Hepatocyte (in vitro differentiated cells): ENCODE data around the gene SLC41A3.

Experiments
- CTCF ChIP-seq: fragments of 200-600 bp; sonication (generic); IDR thresholded peaks from 2 replicates; pipeline ENCODE4 v1.5.1; 2016; ENCODE audit warnings: antibody characterized with exemption, mild to moderate bottlenecking; ENCODE audit not compliant: poor library complexity
- EZH2 ChIP-seq: fragments of 200-600 bp; sonication (generic); IDR thresholded peaks from 2 replicates; pipeline ENCODE4 v1.6.1; 2016; ENCODE audit warnings: antibody characterized with exemption, mild to moderate bottlenecking, borderline replicate concordance
- EZH2phosphoT487 ChIP-seq: fragments of 200-600 bp; sonication (generic); IDR thresholded peaks from one replicate; pipeline ENCODE4 v1.6.1; 2018; ENCODE audit warnings: antibody characterized with exemption, mild to moderate bottlenecking, low read depth, moderate library complexity; ENCODE audit not compliant: unreplicated experiment, severe bottlenecking

DNA sequence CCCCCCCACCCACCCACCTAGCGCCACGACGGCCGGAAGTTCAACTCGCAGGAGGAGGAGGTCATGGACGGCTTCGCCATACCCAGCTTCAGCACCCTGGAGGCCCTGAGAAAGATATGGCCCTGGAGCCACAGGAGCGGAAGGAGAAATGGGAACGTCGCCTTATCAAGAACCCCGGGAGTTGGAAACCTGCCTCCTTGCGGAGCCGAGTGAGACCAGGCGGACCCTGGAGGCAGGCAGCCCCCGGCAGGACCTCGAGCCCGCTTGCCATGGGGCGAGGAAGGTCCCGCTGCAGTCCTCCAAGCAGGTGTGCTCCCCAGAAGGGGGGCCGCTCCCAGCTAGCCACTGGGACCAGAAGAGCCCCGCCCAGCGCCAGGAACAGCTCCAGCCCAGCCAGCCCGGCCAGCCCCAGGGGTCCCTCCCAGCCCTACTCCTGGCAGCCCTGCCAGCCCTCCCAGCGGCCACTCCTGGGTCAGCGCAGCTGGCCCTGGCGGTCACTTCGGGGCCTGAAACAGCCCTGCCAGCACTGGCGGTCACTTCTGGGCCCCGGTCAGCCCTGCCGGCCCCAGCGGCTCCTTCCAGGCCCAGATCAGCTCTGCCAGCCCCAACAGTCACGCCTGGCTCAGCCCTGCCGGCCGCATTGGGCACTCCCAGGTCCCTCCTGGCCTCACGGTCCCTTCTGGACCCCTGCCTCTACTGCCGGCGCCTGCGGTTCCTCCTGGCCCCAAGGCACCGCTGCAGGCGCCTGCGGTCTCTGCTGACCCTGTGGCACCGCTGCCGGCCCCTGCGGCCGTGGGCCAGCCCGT, 125.2 kb downstream of the SLC41A3 start:
- no peak for TF ChIP-seq CTCF
- TF ChIP-seq EZH2phosphoT487: no peak
- TF ChIP-seq EZH2: no peak
